AG04449 (cell line): ENCODE measurements around the gene AMOT.

Experiments used
- CTCF ChIA-PET: fragments of 350-600 bp; formaldehyde crosslinking; extraction: SDS; loops from one replicate; lab custom pipeline; 2021; ENCODE audit warnings: antibody characterized with exemption; lab: Yijun Ruan, JAX
- POLR2A ChIA-PET: fragments of 400-600, 350-600 bp; formaldehyde crosslinking; extraction: SDS; loops from one replicate; lab custom pipeline; 2020; ENCODE audit warnings: antibody characterized with exemption, inconsistent platforms; lab: Yijun Ruan, JAX
- DNase-seq: peaks from one replicate; pipeline ENCODE4 v3.0.0-alpha.2; 2010; ENCODE audit warnings: low read depth, low spot score
- H3K4me3 ChIP-seq: 2 replicates; pipeline ENCODE4 v1.5.1; 2011; ENCODE audit warnings: low read depth, mild to moderate bottlenecking, control low read depth, low read length
- CTCF ChIP-seq: IDR thresholded peaks from one replicate; pipeline ENCODE4 v1.5.1; 2011; ENCODE audit warnings: mild to moderate bottlenecking, moderate library complexity, low read length, control low read depth, inconsistent platforms; ENCODE audit not compliant: insufficient read depth; ENCODE audit errors: missing control alignments

AMOT gene

DNA sequence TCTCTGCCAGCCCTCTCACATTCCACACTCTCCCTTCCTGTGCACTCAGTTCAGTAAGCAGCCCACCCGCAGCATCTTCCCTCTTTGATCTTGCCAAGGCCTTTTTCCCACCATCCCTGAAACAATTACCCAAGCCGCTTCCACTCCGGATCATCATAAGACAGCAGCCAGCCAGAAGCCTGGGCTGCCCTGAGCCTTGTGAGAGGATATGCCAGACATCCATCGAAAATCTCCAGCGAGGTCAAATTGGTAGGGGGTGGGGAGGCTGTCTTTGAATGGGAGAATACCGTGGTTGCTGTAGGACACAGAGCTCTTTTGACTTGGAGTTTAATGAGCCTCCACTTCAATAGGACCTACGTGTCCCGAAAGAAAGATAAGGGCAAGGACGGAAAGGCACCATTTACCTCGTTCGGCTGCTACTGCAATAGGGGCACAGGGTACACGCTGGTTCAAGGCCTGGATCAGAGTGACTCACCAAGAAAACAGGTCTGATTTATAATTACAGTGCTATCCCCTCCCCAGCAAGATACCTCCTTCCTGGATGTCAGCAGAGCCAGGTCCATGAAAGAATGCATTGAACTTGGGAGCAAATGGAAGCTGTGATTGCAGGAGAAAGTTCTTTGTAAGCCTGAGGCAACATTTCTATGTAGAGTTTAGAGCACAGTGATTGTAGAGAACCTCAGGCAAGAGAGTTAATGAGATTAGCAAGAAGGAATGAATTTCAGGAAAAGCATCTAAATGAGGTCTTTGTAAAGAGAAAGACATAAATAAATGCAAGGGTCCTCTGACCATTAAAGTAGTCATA, 39.5 kb downstream of the AMOT start:
- no peak overlapping the region for H3K4me3 ChIP-seq
- TF ChIP-seq CTCF: no peak
- DNase-seq: no peak
- ChIA-PET CTCF (no interaction called here), POLR2A (no interaction called here)

GRCh38 chrX:112799425-112799824, 41.2 kb downstream of the AMOT start:
- TF ChIP-seq CTCF: no peak
- CTCF ChIA-PET: no interaction called here
- DNase-seq: no peak
- POLR2A ChIA-PET: no interaction called here
- no peak overlapping the region for H3K4me3 ChIP-seq

DNA sequence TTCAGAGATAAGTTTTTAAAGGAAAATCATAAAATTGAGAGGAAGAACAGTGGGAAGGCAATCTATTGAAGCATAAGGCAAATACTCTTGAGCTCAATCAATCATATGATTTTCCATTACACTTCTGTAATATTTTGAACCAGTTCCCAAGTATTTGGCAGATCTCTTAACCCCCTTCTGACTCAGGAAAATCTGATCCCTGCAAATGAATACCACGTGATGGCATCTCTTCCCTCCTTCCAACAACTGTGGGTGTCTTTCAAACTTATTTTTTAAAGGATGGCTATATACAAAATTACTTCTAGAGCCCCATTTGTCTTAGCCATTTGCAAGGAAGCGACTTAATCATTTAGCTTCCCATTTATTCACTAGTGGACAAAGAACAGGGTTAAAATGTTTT, 41.9 kb downstream of the AMOT start:
- H3K4me3 ChIP-seq: no peak overlapping the region
- POLR2A ChIA-PET: no interaction called here
- TF ChIP-seq CTCF: no peak
- no peak for DNase-seq
- CTCF ChIA-PET: no interaction called here

DNA sequence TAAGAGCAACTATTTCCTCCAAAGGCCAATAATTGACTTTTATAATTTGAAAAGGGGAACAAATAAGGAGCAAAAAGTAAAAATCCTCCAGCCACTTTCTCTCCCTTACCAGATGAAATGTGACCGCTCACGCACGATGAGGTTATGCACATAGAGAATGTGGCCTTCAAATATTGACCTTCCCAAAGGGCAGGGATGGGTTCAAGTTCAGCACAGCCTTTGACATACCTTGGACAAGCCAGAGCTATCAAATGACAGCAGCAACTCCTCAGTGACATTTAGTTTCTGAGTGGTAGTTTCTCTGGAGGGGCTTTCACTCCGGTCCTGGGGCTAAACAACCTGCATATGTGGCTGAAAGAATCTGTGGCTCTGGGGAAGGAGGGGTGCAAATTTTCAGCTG, 50.7 kb downstream of the AMOT start:
- ChIA-PET POLR2A (no interaction called here), CTCF (no interaction called here)
- H3K4me3 ChIP-seq: no peak overlapping the region
- no peak for TF ChIP-seq CTCF
- DNase-seq: no peak

DNA sequence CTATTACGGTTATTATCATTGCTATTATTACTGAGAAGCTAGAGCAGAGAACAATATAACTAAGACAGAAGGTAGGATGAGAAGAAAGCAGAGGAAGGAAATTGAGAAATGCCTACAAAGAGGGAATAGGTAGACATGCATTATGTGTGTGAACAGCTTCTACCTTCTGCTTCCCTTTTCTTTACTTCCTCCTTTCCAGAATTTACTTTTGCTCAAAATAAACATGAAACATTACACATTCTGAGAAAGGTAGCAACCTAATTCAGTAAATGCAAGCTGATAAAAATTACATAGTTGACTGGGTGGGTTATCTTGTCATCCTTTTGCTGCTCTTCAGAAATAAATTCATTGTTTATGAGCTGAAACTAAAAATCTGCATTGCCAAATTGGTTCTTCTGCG, 54.6 kb downstream of the AMOT start:
- H3K4me3 ChIP-seq: no peak overlapping the region
- no peak for DNase-seq
- POLR2A ChIA-PET: no interaction called here
- no peak for TF ChIP-seq CTCF
- CTCF ChIA-PET: no interaction called here

GRCh38 chrX:112785344-112785743, 55.3 kb downstream of the AMOT start:
- no peak overlapping the region for H3K4me3 ChIP-seq
- ChIA-PET POLR2A (no interaction called here), CTCF (no interaction called here)
- no peak for TF ChIP-seq CTCF
- DNase-seq: no peak
